GM12878 (cell line): Measurements from ENCODE around the gene GRIK4. TPM values are rescaled to one million over a fixed set of nuclear protein-coding genes. Genes with fewer than 3 reads are reported as not detected.

Experiments
- ATAC-seq: fragments of 200-7000 bp; cut with Tn5 transposase; 3 replicates; pipeline ENCODE4 v1.9.1; 2020; ENCODE audit warnings: mild to moderate bottlenecking, moderate library complexity
- BruUV-seq: library from RNA; stranded (reverse); fragments of 400-500 nt; replicated peaks from 2 replicates; lab custom pipeline; 2021; lab: Mats Ljungman, UMichigan
- CTCF ChIA-PET: fragments of 300-600 bp; sonication (Branson Sonifier 250); formaldehyde crosslinking; extraction: SDS; loops from one replicate; lab custom pipeline; 2021; ENCODE audit warnings: inconsistent platforms; lab: Yijun Ruan, JAX
- POLR2A ChIA-PET: fragments of 350-600 bp; formaldehyde crosslinking; extraction: SDS; loops from one replicate; lab custom pipeline; 2021; ENCODE audit warnings: inconsistent platforms; lab: Charles Lee
- RAD21 ChIA-PET: fragments of 300-600 bp; sonication (Branson Sonifier 250); formaldehyde crosslinking; loops from one replicate; lab custom pipeline; 2023; ENCODE audit warnings: antibody characterized with exemption; ENCODE audit not compliant: unreplicated experiment; lab: Charles Lee
- SMC1A ChIA-PET: fragments of 300-600 bp; sonication (Branson Sonifier 250); formaldehyde crosslinking; loops from one replicate; lab custom pipeline; 2023; ENCODE audit not compliant: unreplicated experiment, uncharacterized antibody; lab: Charles Lee
- DNase-seq: peaks from one replicate; pipeline ENCODE4 v3.0.0-alpha.2; 2011; ENCODE audit warnings: low read depth, low spot score
- FAIRE-seq: peaks from 3 replicates; lab custom pipeline; 2011; peaks lifted over from hg19 to GRCh38; lab: Jason Lieb, UNC
- H2AFZ ChIP-seq: 2 replicates; pipeline ENCODE4 v1.6.0; 2011; ENCODE audit warnings: low read depth, low read length, control low read depth; ENCODE audit not compliant: control insufficient read depth
- H3K27ac ChIP-seq: 2 replicates; pipeline ENCODE4 v1.5.1; 2011; ENCODE audit warnings: control low read depth; ENCODE audit not compliant: control insufficient read depth, insufficient read depth
- H3K27me3 ChIP-seq, 2 experiments: replicated peaks in 1 of 2; 2 replicates each; pipeline versions ENCODE4 v1.6.0 to v1.6.1; 2011; ENCODE audit warnings: low read length in 1 of 2; ENCODE audit not compliant: control insufficient read depth in 2 of 2, insufficient read depth in 2 of 2
- H3K36me3 ChIP-seq, 2 experiments: 2 replicates each; pipeline ENCODE4 v1.5.1; 2011; ENCODE audit warnings: low read length in 1 of 2; ENCODE audit not compliant: control insufficient read depth in 2 of 2, insufficient read depth in 2 of 2
- H3K4me1 ChIP-seq: 2 replicates; pipeline ENCODE4 v1.6.1; 2011; ENCODE audit warnings: mild to moderate bottlenecking, low read length, moderate library complexity, mixed read lengths; ENCODE audit not compliant: control insufficient read depth, insufficient read depth
- H3K4me2 ChIP-seq: 2 replicates; pipeline ENCODE4 v1.6.0; 2011; ENCODE audit warnings: control low read depth; ENCODE audit not compliant: control insufficient read depth, insufficient read depth
- H3K4me3 ChIP-seq: fragments of 200-600 bp; sonication (generic); 2 replicates; pipeline ENCODE4 v1.5.1; 2016
- H3K79me2 ChIP-seq: 2 replicates; pipeline ENCODE4 v1.6.0; 2011; ENCODE audit warnings: low read length; ENCODE audit not compliant: control insufficient read depth, insufficient read depth
- H3K9ac ChIP-seq: 2 replicates; pipeline ENCODE4 v1.8.0; 2011; ENCODE audit warnings: low read length, control low read depth, mixed read lengths; ENCODE audit not compliant: control insufficient read depth, insufficient read depth
- H3K9me3 ChIP-seq: replicated peaks from 3 replicates; pipeline ENCODE4 v1.5.1; 2011; ENCODE audit warnings: mild to moderate bottlenecking, low read length; ENCODE audit not compliant: control insufficient read depth, insufficient read depth
- H4K20me1 ChIP-seq: 2 replicates; pipeline ENCODE4 v1.6.0; 2011; ENCODE audit not compliant: control insufficient read depth, insufficient read depth
- CBX5 ChIP-seq: sonication (generic); IDR thresholded peaks from 2 replicates; pipeline ENCODE4 v1.6.1; 2016; ENCODE audit warnings: low read depth, moderate library complexity, mild to moderate bottlenecking, inconsistent platforms
- CHD4 ChIP-seq: fragments of 200-600 bp; sonication (generic); IDR thresholded peaks from 2 replicates; pipeline ENCODE4 v1.6.1; 2016; ENCODE audit warnings: mild to moderate bottlenecking
- MYB ChIP-seq: fragments of 150-350 bp; IDR thresholded peaks from 2 replicates; pipeline ENCODE4 v1.6.1; 2014; ENCODE audit warnings: mild to moderate bottlenecking, low read depth, low read length, borderline replicate concordance
- NR2C2 ChIP-seq: IDR thresholded peaks from 2 replicates; pipeline ENCODE4 v1.6.1; 2011; ENCODE audit warnings: borderline replicate concordance, low read depth; ENCODE audit not compliant: control insufficient read depth, insufficient read length
- PML ChIP-seq: IDR thresholded peaks from 2 replicates; pipeline ENCODE4 v1.6.1; 2012; ENCODE audit warnings: low read length, inconsistent platforms
- RBBP5 ChIP-seq: fragments of 200-600 bp; sonication (generic); conservative IDR thresholded peaks from 2 replicates; pipeline ENCODE4 v1.6.1; 2016
- SKIL ChIP-seq: fragments of 450-650 bp; IDR thresholded peaks from 2 replicates; pipeline ENCODE4 v1.6.1; 2017; ENCODE audit warnings: mild to moderate bottlenecking, low read depth, inconsistent platforms; ENCODE audit not compliant: poor library complexity, severe bottlenecking
- SP1 ChIP-seq: IDR thresholded peaks from one replicate; pipeline ENCODE4 v1.6.1; 2011; ENCODE audit warnings: low read depth, low read length
- TCF12 ChIP-seq: IDR thresholded peaks from 2 replicates; pipeline ENCODE4 v1.6.1; 2011; ENCODE audit warnings: low read depth, mild to moderate bottlenecking, low read length
- TCF7 ChIP-seq: IDR thresholded peaks from 2 replicates; pipeline ENCODE4 v1.6.1; 2014; ENCODE audit warnings: antibody characterized with exemption, borderline replicate concordance
- WGBS: methylation state at CpG from one replicate; pipeline ENCODE4 v1.1.6; 2016; ENCODE audit warnings: low lambda C conversion rate; ENCODE audit not compliant: insufficient replicate concordance, insufficient coverage; ENCODE audit errors: missing lambda C conversion rate; 5-methylcytosine and 5-hydroxymethylcytosine counted together
- in situ Hi-C: fragments of 300-500 bp; cut with MboI; formaldehyde crosslinking; loops from 9 replicates; pipeline ENCODE4 v1.14.3; 2018; ENCODE audit warnings: mixed read lengths
- intact Hi-C: fragments of 100-400 bp; cut with micrococcal nuclease; formaldehyde crosslinking; loops from one replicate; pipeline ENCODE4 v1.14.2; 2022; ENCODE audit not compliant: unreplicated experiment
- polyA plus RNA-seq, 11 experiments: library from polyadenylated mRNA; depleted of rRNA in 4 of 11; unstranded in 6 of 11; stranded (reverse) in 5 of 11; fragments of >200 nt; fragmentation: Nextera tagmentation in 4 of 11; fragmentation: Illumina TruSeq in 1 of 11; extraction: Ambion mirVana in 4 of 11; extraction: Trizol in 1 of 11; gene quantifications; 1 replicate in 1 of 11; 2 replicates in 10 of 11; pipeline versions ENCODE4 v1.2.1 to v1.2.3, GENCODE V29; 2011 to 2016; ENCODE audit warnings: inconsistent platforms in 2 of 11, missing spikeins in 2 of 11, low read depth in 1 of 11
- total RNA-seq, 4 experiments: library from RNA; depleted of rRNA in 3 of 4; stranded (reverse); fragments of >200 nt in 3 of 4; fragmentation: Illumina TruSeq in 1 of 4; extraction: Trizol in 1 of 4; gene quantifications; 2 replicates each; pipeline versions ENCODE4 v1.2.1 to v1.2.3, GENCODE V29; 2013 to 2021
- TF ChIP-seq, protein P1 (sequence below): IDR thresholded peaks from 2 replicates; pipeline ENCODE4 v1.6.1; 2012; ENCODE audit warnings: low read depth, low read length, improper control_type of control experiment

The GRIK4 gene
- total and polyA plus RNA-seq, 10 of the 15 experiments (the other 5 are each of a cell fraction or from before 2014, with no cell fraction given): 0.33 to 3.6 (median 0.72) TPM

DNA sequence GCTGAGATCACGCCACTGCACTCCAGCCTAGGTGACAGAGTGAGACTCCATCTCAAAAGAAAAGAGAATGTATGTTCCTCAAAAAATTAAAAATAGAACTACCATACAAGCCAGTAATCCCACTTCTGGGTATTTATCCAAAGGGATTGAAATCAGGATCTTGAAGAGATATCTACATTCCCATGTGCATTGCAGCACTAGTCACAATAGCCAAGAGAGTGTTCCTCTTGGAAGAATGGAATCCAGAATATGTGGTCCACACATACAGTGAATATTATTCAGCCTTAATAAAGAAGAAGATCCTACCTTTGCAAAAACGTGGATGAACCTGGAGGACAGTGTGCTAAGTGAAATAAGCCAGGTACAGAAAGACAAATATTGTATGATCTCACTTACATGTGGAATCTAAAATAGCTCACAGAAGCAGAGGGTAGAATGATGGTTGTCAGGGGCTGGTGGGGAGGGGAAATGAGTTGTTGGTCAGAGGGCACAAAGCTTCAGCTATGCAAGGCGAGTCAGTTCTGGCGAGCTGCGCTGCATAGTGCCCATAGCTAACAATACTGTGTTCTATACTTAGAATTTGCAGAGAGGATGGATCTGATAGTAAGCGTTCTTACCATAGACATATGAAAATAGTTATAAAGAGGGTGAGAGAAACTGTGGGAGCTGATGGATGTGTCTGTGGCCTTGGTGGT lies 32.1 kb downstream of the GRIK4 start:
- Histone ChIP-seq H2AFZ (no peak overlapping the region), H3K9ac (no peak overlapping the region), H3K27ac (no peak overlapping the region), H4K20me1 (no peaks in the 10 kb centered on the region), H3K9me3 (no peaks in the 10 kb centered on the region), H3K36me3 (no peaks in the 10 kb centered on the region), H3K27me3 (no peaks in the 10 kb centered on the region), H3K4me1 (no peaks in the 10 kb centered on the region; the same call in 1 of the 2 replicates), H3K4me2 (no peak overlapping the region), H3K79me2 (no peaks in the 10 kb centered on the region), H3K4me3 (no peak overlapping the region)
- DNase-seq (no peak), FAIRE-seq (no peak), ATAC-seq (no peak)
- POLR2A ChIA-PET: no interaction called here
- SMC1A ChIA-PET: no interaction called here
- CTCF ChIA-PET: no interaction called here
- 54% methylated on average over 6 of the region's 6 CpGs for WGBS
- TF ChIP-seq TCF12 (no peak), TCF7 (no peak), NR2C2 (no peak), SKIL (no peak), SP1 (no peak), MYB (no peak), CBX5 (no peak), CHD4 (no peak), RBBP5 (no peak), PML (no peak)
- TF ChIP-seq, protein P1, sequence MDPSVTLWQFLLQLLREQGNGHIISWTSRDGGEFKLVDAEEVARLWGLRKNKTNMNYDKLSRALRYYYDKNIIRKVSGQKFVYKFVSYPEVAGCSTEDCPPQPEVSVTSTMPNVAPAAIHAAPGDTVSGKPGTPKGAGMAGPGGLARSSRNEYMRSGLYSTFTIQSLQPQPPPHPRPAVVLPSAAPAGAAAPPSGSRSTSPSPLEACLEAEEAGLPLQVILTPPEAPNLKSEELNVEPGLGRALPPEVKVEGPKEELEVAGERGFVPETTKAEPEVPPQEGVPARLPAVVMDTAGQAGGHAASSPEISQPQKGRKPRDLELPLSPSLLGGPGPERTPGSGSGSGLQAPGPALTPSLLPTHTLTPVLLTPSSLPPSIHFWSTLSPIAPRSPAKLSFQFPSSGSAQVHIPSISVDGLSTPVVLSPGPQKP: no peak
- in situ Hi-C loops (no loop called here), intact Hi-C loops (no loop called here)
- RAD21 ChIA-PET: interaction anchor here (1.4 kb wide), 1 partner anchor 142 kb away, joined by 4 read pairs; no protein-coding TSS in a partner anchor
- BruUV-seq: no TSS peak
